A673 (cell line): ENCODE measurements around the gene HSPA1A.
"Not testable (repeated sequence)": the region's sequence is repeated elsewhere in the genome, so short reads cannot be mapped to it uniquely, and the experiment has no call there.

Experiments used
- CTCF ChIP-seq: fragments of 300-800, 200-600 bp; sonication (generic); conservative IDR thresholded peaks from 2 replicates; pipeline ENCODE4 v1.5.1; 2017; ENCODE audit warnings: low read depth, mild to moderate bottlenecking, antibody characterized with exemption, low read length, moderate library complexity, mixed read lengths
- EZH2 ChIP-seq: fragments of 200-600 bp; sonication (generic); IDR thresholded peaks from 2 replicates; pipeline ENCODE4 v1.6.1; 2017; ENCODE audit warnings: borderline replicate concordance, low read depth, mild to moderate bottlenecking, mixed read lengths, antibody characterized with exemption, low read length; ENCODE audit not compliant: poor library complexity, severe bottlenecking

GRCh38 chr6:31864123-31864562 is 48.8 kb downstream of the HSPA1A start:
- TF ChIP-seq CTCF, EZH2: not testable (repeated sequence)
